B cell (primary cell): ENCODE data around the gene FBXL16. TPM values are rescaled to one million over a fixed set of nuclear protein-coding genes. Genes with fewer than 3 reads are reported as not detected.

ENCODE experiments used
- ATAC-seq: fragments of 200-7000 bp; cut with Tn5 transposase; one replicate; pipeline ENCODE4 v1.10.0; 2021; ENCODE audit warnings: low read depth, mild to moderate bottlenecking, moderate number of reproducible peaks, moderate library complexity
- CTCF ChIA-PET: fragments of 350-600 bp; sonication (Branson Sonifier 250); formaldehyde crosslinking; loops from one replicate; lab custom pipeline; 2021; ENCODE audit warnings: antibody characterized with exemption, inconsistent platforms; lab: Charles Lee
- POLR2A ChIA-PET: fragments of 350-600 bp; sonication (Branson Sonifier 250); formaldehyde crosslinking; loops from one replicate; lab custom pipeline; 2021; ENCODE audit warnings: antibody characterized with exemption; lab: Charles Lee
- DNase-seq: peaks from one replicate; pipeline ENCODE4 v3.0.0; 2013
- H2AFZ ChIP-seq: 2 replicates; pipeline ENCODE4 v1.6.1; 2012; ENCODE audit warnings: mild to moderate bottlenecking, low read depth, low read length; ENCODE audit not compliant: insufficient read depth, poor library complexity, severe bottlenecking
- H3K27ac ChIP-seq, 2 donors: 1 replicate in 1 of 2; 2 replicates in 1 of 2; pipeline ENCODE4 v1.5.1; 2012 to 2013; ENCODE audit warnings: low read length in 2 of 2, mild to moderate bottlenecking in 2 of 2, moderate library complexity in 1 of 2
- H3K27me3 ChIP-seq, 4 experiments: fragments of 200-600 bp in 1 of 4; sonication (generic) in 1 of 4; replicated peaks in 1 of 4; 1 replicate in 2 of 4; 2 replicates in 2 of 4; pipeline versions ENCODE4 v1.6.1 to v1.7.0; 2013 to 2016; ENCODE audit warnings: low read length in 3 of 4, mild to moderate bottlenecking in 2 of 4, mixed read lengths in 1 of 4, moderate library complexity in 1 of 4; ENCODE audit not compliant: insufficient read depth in 4 of 4, control insufficient read depth in 3 of 4; ENCODE audit errors: control extremely low read depth in 1 of 4
- H3K36me3 ChIP-seq, 2 experiments: replicated peaks in 1 of 2; 1 replicate in 1 of 2; 2 replicates in 1 of 2; pipeline versions ENCODE4 v1.6.1 to v1.7.1; 2013; ENCODE audit warnings: low read length in 1 of 2; ENCODE audit not compliant: insufficient read depth in 2 of 2, control insufficient read depth in 1 of 2; ENCODE audit errors: control extremely low read depth in 1 of 2, extremely low read depth in 1 of 2
- H3K4me1 ChIP-seq, 2 donors: fragments of 200-600 bp in 1 of 2; sonication (generic) in 1 of 2; 1 replicate in 1 of 2; 2 replicates in 1 of 2; pipeline versions ENCODE4 v1.5.1 to v1.6.1; 2013 to 2017; ENCODE audit warnings: low read length in 2 of 2; ENCODE audit not compliant: control insufficient read depth in 2 of 2, insufficient read depth in 2 of 2
- H3K4me2 ChIP-seq: replicated peaks from 2 replicates; pipeline ENCODE3; 2012; ENCODE audit warnings: mild to moderate bottlenecking, low read depth, low read length; ENCODE audit not compliant: poor library complexity, severe bottlenecking
- H3K4me3 ChIP-seq, 5 experiments: fragments of 200-600 bp in 1 of 5; sonication (generic) in 1 of 5; 1 replicate in 3 of 5; 2 replicates in 2 of 5; pipeline versions ENCODE4 v1.5.1 to v1.7.0; 2011 to 2016; ENCODE audit warnings: low read length in 4 of 5, mild to moderate bottlenecking in 4 of 5, low read depth in 2 of 5, control low read depth in 1 of 5, moderate library complexity in 1 of 5; ENCODE audit not compliant: insufficient read depth in 1 of 5; ENCODE audit errors: control extremely low read depth in 1 of 5, extremely low read depth in 1 of 5
- H3K79me2 ChIP-seq: fragments of 200-600 bp; sonication (generic); one replicate; pipeline ENCODE4 v1.6.0; 2016; ENCODE audit warnings: low read length; ENCODE audit not compliant: control insufficient read depth, insufficient read depth
- H3K9ac ChIP-seq: fragments of 200-600 bp; sonication (generic); 2 replicates; pipeline ENCODE4 v1.6.1; 2017; ENCODE audit warnings: mild to moderate bottlenecking, low read length, moderate library complexity
- H3K9me3 ChIP-seq, 3 donors: one replicate each; pipeline versions ENCODE4 v1.6.1 to v1.7.1; 2013; ENCODE audit warnings: low read length in 2 of 3; ENCODE audit not compliant: control insufficient read depth in 2 of 3, insufficient read depth in 1 of 3; ENCODE audit errors: control extremely low read depth in 1 of 3
- H4K20me1 ChIP-seq: 2 replicates; pipeline ENCODE4 v1.6.0; 2012; ENCODE audit warnings: mild to moderate bottlenecking, low read length; ENCODE audit not compliant: insufficient read depth, control insufficient read depth, poor library complexity, severe bottlenecking
- H3K27ac Mint-ChIP-seq: one replicate; pipeline ENCODE4 v1.8.0; 2021; ENCODE audit warnings: mixed read lengths
- H3K27me3 Mint-ChIP-seq: one replicate; pipeline ENCODE4 v1.8.0; 2021; ENCODE audit warnings: mixed read lengths
- H3K4me1 Mint-ChIP-seq: one replicate; pipeline ENCODE4 v1.8.0; 2021; ENCODE audit warnings: mixed read lengths
- H3K4me3 Mint-ChIP-seq: one replicate; pipeline ENCODE4 v1.8.0; 2021; ENCODE audit warnings: mixed read lengths
- H3K9me3 Mint-ChIP-seq: one replicate; pipeline ENCODE4 v1.8.0; 2022; ENCODE audit warnings: mixed read lengths; ENCODE audit not compliant: insufficient read depth
- CTCF ChIP-seq: fragments of 200-600 bp; IDR thresholded peaks from one replicate; pipeline ENCODE4 v1.8.0; 2022; ENCODE audit warnings: antibody characterized with exemption, mild to moderate bottlenecking
- EZH2 ChIP-seq: IDR thresholded peaks from 2 replicates; pipeline ENCODE4 v1.6.1; 2012; ENCODE audit warnings: borderline replicate concordance, low read depth, mild to moderate bottlenecking, moderate library complexity, low read length; ENCODE audit not compliant: insufficient read depth, poor library complexity, severe bottlenecking
- WGBS: methylation state at CpG from one replicate; pipeline ENCODE4 v1.1.5; 2013; ENCODE audit warnings: missing lambda C conversion rate; ENCODE audit not compliant: insufficient coverage; 5-methylcytosine and 5-hydroxymethylcytosine counted together
- intact Hi-C: fragments of 100-400 bp; cut with micrococcal nuclease; formaldehyde crosslinking; loops from one replicate; pipeline ENCODE4 v1.10.0; 2022
- polyA plus RNA-seq: library from polyadenylated mRNA; depleted of rRNA; stranded (reverse); fragments of >200 nt; gene quantifications from 2 replicates; pipeline ENCODE4 v1.2.3, GENCODE V29; 2012
- total RNA-seq, 2 donors: library from RNA; stranded (reverse); fragments of 120-200 nt in 1 of 2; gene quantifications; 1 replicate in 1 of 2; 2 replicates in 1 of 2; pipeline versions ENCODE4 v1.2.3 to v1.2.4, GENCODE V29; 2013 to 2022

Gene FBXL16
- total and polyA plus RNA-seq, 2 donors (not counting 1 experiment from before 2014, with no cell fraction given) = 2.2 to 5.8 TPM

DNA sequence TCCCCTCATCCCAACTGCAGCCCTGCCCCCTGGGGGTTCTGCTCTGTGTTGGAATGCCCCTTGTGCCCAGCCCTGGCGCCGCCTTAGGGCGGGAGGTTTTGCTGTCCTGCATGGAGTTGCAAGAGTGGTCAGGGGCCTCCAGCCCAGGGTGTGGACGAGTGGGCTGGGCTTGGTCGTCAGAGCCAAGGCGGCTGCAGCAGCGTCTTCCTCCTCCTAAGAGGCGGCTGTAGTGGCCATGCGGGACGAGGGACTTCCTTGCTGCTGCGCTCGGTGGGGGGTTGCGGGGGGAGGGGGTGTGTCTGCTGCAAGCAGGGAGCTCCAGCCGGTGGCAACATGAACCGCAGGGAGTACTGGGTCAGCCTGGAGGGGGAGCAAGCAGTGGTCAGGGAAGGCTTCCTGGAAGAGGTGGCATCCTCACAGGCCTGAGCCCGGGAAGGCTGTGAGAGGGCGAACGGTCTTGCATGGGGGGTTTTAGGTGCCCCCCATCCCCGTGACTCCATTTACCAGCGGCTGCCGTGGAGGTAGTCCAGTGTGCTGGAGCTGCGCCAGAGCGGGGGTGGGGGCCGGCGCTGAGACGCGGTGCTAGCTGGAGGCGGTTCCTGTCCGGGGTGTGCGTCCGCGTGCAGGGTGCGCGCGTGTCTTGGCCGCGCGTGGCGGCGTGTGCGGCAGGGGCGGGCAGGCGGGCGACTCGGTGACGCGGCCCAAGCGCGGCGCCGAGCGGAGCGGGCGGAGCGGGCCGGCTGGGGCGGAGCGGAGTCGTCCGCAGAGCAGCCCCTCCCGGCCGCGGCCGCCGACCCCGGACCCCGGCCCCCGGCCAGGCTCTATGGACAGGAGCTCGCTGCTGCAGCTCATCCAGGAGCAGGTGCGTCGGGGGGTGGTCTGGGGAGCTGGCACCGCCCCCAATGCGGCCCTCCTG is 30.4 kb downstream of the FBXL16 start, which contains the start of gene RHBDL1:
Gene RHBDL1, plus strand, starts transcription at position 704 of the 916 bp plus-strand sequence. Its CDS starts 120 bp downstream, at position 824.
- Histone ChIP-seq H3K27me3 (peaks cover 0 to 25% (median 11%) of the 10 kb centered on the region in 4 experiments), H3K4me1 (peaks cover 10 to 32% of the 10 kb centered on the region in 2 donors), H3K79me2 (no peaks in the 10 kb centered on the region), H3K9ac (no peak within 1 kb of the TSS), H3K9me3 (peaks cover 0 to 7% (median 0%) of the 10 kb centered on the region in 3 donors), H3K4me2 (peak within 1 kb of the TSS; percentile 63), H3K36me3 (peaks cover 0 to 25% of the 10 kb centered on the region in 2 experiments), H2AFZ (no peak within 1 kb of the TSS), H4K20me1 (peaks cover 17% of the 10 kb centered on the region), H3K4me3 (no peak within 1 kb of the TSS), H3K27ac (no peak within 1 kb of the TSS)
- TF ChIP-seq EZH2 (no peak), CTCF (no peak)
- no peak for DNase-seq
- intact Hi-C loops = loop anchor here (5.0 kb wide), 1 partner anchor 1002 kb away; the partner anchor contains the start of gene JPT2
- WGBS = 13% methylated on average over 72 of the region's 73 CpGs
- Mint-ChIP-seq H3K27ac (no peak within 1 kb of the TSS), H3K4me1 (peaks cover 23% of the 10 kb centered on the region), H3K27me3 (peaks cover 6% of the 10 kb centered on the region), H3K9me3 (no peaks in the 10 kb centered on the region), H3K4me3 (peak within 1 kb of the TSS; percentile 41)
- ChIA-PET CTCF (no interaction called here), POLR2A (interaction anchor here (0.6 kb wide), 1 partner anchor 81 kb away, joined by 4 read pairs; no protein-coding TSS in a partner anchor)
- no peak for ATAC-seq
